ENCODE measurements around the gene MYO3A. TPM values are rescaled to one million over a fixed set of nuclear protein-coding genes. Genes with fewer than 3 reads are reported as not detected.

The MYO3A gene
- total and polyA plus RNA-seq, 2 of the 4 experiments (the other 2 are of a cell fraction), result not detected

DNA sequence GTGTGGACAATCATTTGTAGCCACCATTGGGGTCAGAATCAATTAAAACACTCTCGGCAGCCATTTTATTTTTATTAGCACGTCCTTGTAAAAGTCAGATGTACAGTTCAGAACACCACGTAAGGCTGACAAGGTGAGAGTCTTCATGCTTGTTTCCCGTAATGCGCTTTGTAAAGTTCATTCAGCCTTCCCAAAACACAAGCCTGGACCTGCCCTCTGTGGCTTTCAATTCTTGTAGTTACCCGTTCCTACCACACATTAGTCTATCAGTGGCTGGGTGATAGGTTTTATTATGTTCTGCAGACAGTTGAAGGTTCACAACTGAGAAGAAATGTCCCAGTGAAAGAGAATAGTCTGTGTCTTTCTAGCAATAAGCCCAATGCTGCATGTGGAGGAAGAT is 317.9 kb downstream of the MYO3A start:
- Histone ChIP-seq H3K4me1 (ENCODE audit: control insufficient read depth, insufficient read depth, low read length) (no peaks in the 10 kb centered on the region), H3K36me3 (ENCODE audit: control insufficient read depth, insufficient read depth, low read length) (no peaks in the 10 kb centered on the region), H2BK5ac (ENCODE audit: low read depth, low read length, poor library complexity, severe bottlenecking) (no peak overlapping the region), H2BK15ac (ENCODE audit: low read depth, low read length) (no peak overlapping the region), H3K9me1 (ENCODE audit: insufficient read depth, low read length) (no peaks in the 10 kb centered on the region), H3K79me1 (ENCODE audit: low read depth in 1 of 2, low read length in 2 of 2) (no peaks in the 10 kb centered on the region), H2AK5ac (ENCODE audit: low read depth, low read length) (no peak overlapping the region), H3K14ac (replicated peaks; ENCODE audit: low read depth, low read length) (no peak overlapping the region), H3K9ac (ENCODE audit: low read depth, low read length) (no peak overlapping the region), H3K4me2 (ENCODE audit: low read depth, low read length) (no peak overlapping the region), H2AK9ac (replicated peaks; ENCODE audit: low read depth, low read length, poor library complexity) (no peak overlapping the region), H4K91ac (ENCODE audit: insufficient read depth, low read depth, low read length) (no peak overlapping the region), H3K4ac (ENCODE audit: low read depth, low read length) (no peak overlapping the region), H3K27ac (ENCODE audit: insufficient read depth, low read length) (no peak overlapping the region), H2BK20ac (ENCODE audit: low read depth, low read length) (no peak overlapping the region), H4K20me1 (ENCODE audit: insufficient read depth, low read length) (no peaks in the 10 kb centered on the region), H3K23ac (ENCODE audit: low read depth, low read length) (no peak overlapping the region), H4K5ac (ENCODE audit: low read depth, low read length) (no peak overlapping the region), H2AFZ (replicated peaks; ENCODE audit: low read length, poor library complexity) (no peak overlapping the region), H2BK120ac (ENCODE audit: low read depth, low read length) (no peak overlapping the region), H3K56ac (ENCODE audit: extremely low read depth, insufficient read depth, low read length) (no peak overlapping the region), H3K4me3 (ENCODE audit: insufficient read depth, low read depth, low read length) (no peak overlapping the region), H3K9me3 (ENCODE audit: control insufficient read depth, insufficient read depth, low read length) (peaks cover 26% of the 10 kb centered on the region), H4K8ac (ENCODE audit: low read depth in 2 of 2, low read length in 2 of 2) (no peak overlapping the region), H3K27me3 (ENCODE audit: control insufficient read depth, insufficient read depth, low read length) (no peaks in the 10 kb centered on the region), H3K18ac (ENCODE audit: low read depth, low read length) (no peak overlapping the region)
- no peak for DNase-seq
- CTCF ChIA-PET, result no interaction called here
- BruUV-seq (replicated peaks), result no TSS peak
- in situ Hi-C loops (cut with MboI; ENCODE audit: low sequenced_read_pairs) (no loop called here), intact Hi-C loops (cut with micrococcal nuclease) (no loop called here), dilution Hi-C loops (cut with HindIII; ENCODE audit: low sequenced_read_pairs, unreplicated experiment) (no loop called here)
- 63% methylated on average over 3 of the region's 6 CpGs; no CpG with 5 or more reads in 1 of the 2 experiments for WGBS, 2 experiments (ENCODE audit: extremely low coverage in 2 of 2, insufficient read length in 1 of 2)
- POLR2A ChIA-PET (ENCODE audit: unreplicated experiment), result no interaction called here
- ATAC-seq (ENCODE audit: low read depth), result no peak
- no peak for TF ChIP-seq MAFK (IDR thresholded peaks at IDR 0.05; ENCODE audit: low read depth, low read length)
- no peak for TF ChIP-seq FOS (IDR thresholded peaks at IDR 0.05; ENCODE audit: low read depth, low read length)
- TF ChIP-seq POLR2A (IDR thresholded peaks at IDR 0.05; ENCODE audit: low read depth, low read length), result no peak
- no peak for TF ChIP-seq RAD21 (IDR thresholded peaks at IDR 0.05; ENCODE audit: low read length)
